ENCODE data around the gene GPRIN2. TPM values are rescaled to one million over a fixed set of nuclear protein-coding genes. Genes with fewer than 3 reads are reported as not detected.

Gene GPRIN2
- total RNA-seq, 1 experiment from 2014 or later = 3.7 TPM

- intact Hi-C loops (cut with micrococcal nuclease; ENCODE audit: unreplicated experiment) = no loop called here
- Histone ChIP-seq H3K4me3 (ENCODE audit: low read depth, low read length) (no peak overlapping the region), H3K27me3 (replicated peaks; ENCODE audit: control insufficient read depth, insufficient read depth, low read length) (no peaks in the 10 kb centered on the region), H3K36me3 (ENCODE audit: control insufficient read depth, insufficient read depth, low read length) (no peaks in the 10 kb centered on the region), H3K9me3 (no peaks in the 10 kb centered on the region), H3K4me1 (peaks cover 43% of the 10 kb centered on the region)
- Mint-ChIP-seq H3K4me1 (ENCODE audit: low read depth, unreplicated experiment) (no peaks in the 10 kb centered on the region), H3K4me3 (ENCODE audit: unreplicated experiment) (no peak overlapping the region), H3K27me3 (ENCODE audit: insufficient read depth, unreplicated experiment) (no peaks in the 10 kb centered on the region), H3K36me3 (ENCODE audit: insufficient read depth, unreplicated experiment) (no peaks in the 10 kb centered on the region), H3K27ac (ENCODE audit: unreplicated experiment) (no peak overlapping the region), H3K9me3 (ENCODE audit: unreplicated experiment) (no peaks in the 10 kb centered on the region)
- peak in 1 of 2 experiments; percentile 51 for DNase-seq
- ChIA-PET CTCF (interaction anchor here (0.6 to 2.4 kb wide), 4 partner anchors 9 to 471 kb away, joined by 3 to 7 read pairs (median 4); no protein-coding TSS in a partner anchor), POLR2A (interaction anchor here (0.8 kb wide), 1 partner anchor 14 kb away, joined by 6 read pairs; no protein-coding TSS in a partner anchor)
- no peak for TF ChIP-seq CTCF (IDR thresholded peaks at IDR 0.05; ENCODE audit: insufficient read depth in 1 of 2, low read depth in 1 of 2, low read length in 1 of 2, severe bottlenecking in 1 of 2, unreplicated experiment in 1 of 2)
- BruUV-seq (replicated peaks) = no TSS peak
Observed at GRCh38 chr10:46553238-46554049, 3.0 kb downstream of the GPRIN2 start.

- H3K36me3 Mint-ChIP-seq (ENCODE audit: insufficient read depth, unreplicated experiment) = no peaks in the 10 kb centered on the region
- no peaks in the 10 kb centered on the region for H3K9me3 Mint-ChIP-seq (ENCODE audit: unreplicated experiment)
- H3K4me3 ChIP-seq (ENCODE audit: low read depth, low read length) = no peak overlapping the region
- ChIA-PET CTCF (interaction anchor here (0.6 to 2.4 kb wide), 5 partner anchors 8 to 472 kb away, joined by 3 to 7 read pairs (median 5); no protein-coding TSS in a partner anchor), POLR2A (interaction anchor here (0.8 kb wide), 1 partner anchor 13 kb away, joined by 6 read pairs; no protein-coding TSS in a partner anchor)
- H3K4me3 Mint-ChIP-seq (ENCODE audit: unreplicated experiment) = no peak overlapping the region
- H3K36me3 ChIP-seq (ENCODE audit: control insufficient read depth, insufficient read depth, low read length) = no peaks in the 10 kb centered on the region
- no peak overlapping the region for H3K27ac Mint-ChIP-seq (ENCODE audit: unreplicated experiment)
- BruUV-seq (replicated peaks) = no TSS peak
- H3K9me3 ChIP-seq = no peaks in the 10 kb centered on the region
- no peaks in the 10 kb centered on the region for H3K27me3 Mint-ChIP-seq (ENCODE audit: insufficient read depth, unreplicated experiment)
- intact Hi-C loops (cut with micrococcal nuclease; ENCODE audit: unreplicated experiment) = loop anchor here (1.0 kb wide), 1 partner anchor 12 kb away; no protein-coding TSS in a partner anchor
- no peaks in the 10 kb centered on the region for H3K4me1 Mint-ChIP-seq (ENCODE audit: low read depth, unreplicated experiment)
- no peaks in the 10 kb centered on the region for H3K27me3 ChIP-seq (replicated peaks; ENCODE audit: control insufficient read depth, insufficient read depth, low read length)
- DNase-seq = peak; percentile 45 to 69
- no peak for TF ChIP-seq CTCF (IDR thresholded peaks at IDR 0.05; ENCODE audit: insufficient read depth in 1 of 2, low read depth in 1 of 2, low read length in 1 of 2, severe bottlenecking in 1 of 2, unreplicated experiment in 1 of 2)
- H3K4me1 ChIP-seq = peaks cover 35% of the 10 kb centered on the region
Observed at GRCh38 chr10:46552526-46553237, 3.8 kb downstream of the GPRIN2 start.
